ENCODE results near the gene RPL11. TPM values are rescaled to one million over a fixed set of nuclear protein-coding genes. Genes with fewer than 3 reads are reported as not detected.
A peak's percentile ranks its signal among the peaks of the same experiment; 100 is the strongest.
"Not testable (repeated sequence)": the region's sequence is repeated elsewhere in the genome, so short reads cannot be mapped to it uniquely, and the experiment has no call there.

The RPL11 gene
- 1,479 and 2,277 TPM in 2 replicates for total RNA-seq (2014; rRNA removed; shearing (Covaris generic); ENCODE audit: low replicate concordance)

- no peak within 1 kb of the TSS for H2AFZ ChIP-seq (ENCODE audit: low read length)
- 0 out of 2 replicates have a peak, but pooled peaks cover 3% of the 10 kb centered on the region for H3K9me3 ChIP-seq (ENCODE audit: low read length)
- H3K9ac ChIP-seq (ENCODE audit: low read length) = peak within 1 kb of the TSS; percentile 90
- H3K4me1 ChIP-seq (ENCODE audit: low read length) = peaks cover 26% of the 10 kb centered on the region
- peak within 1 kb of the TSS; percentile 87 for H3K27ac ChIP-seq (ENCODE audit: low read length)
- no peaks in the 10 kb centered on the region for H3K9me2 ChIP-seq (replicated peaks; ENCODE audit: insufficient read depth, low read length)
- H3K27me3 ChIP-seq (ENCODE audit: low read length) = no peaks in the 10 kb centered on the region
- DNase-seq = peak; percentile 98
- peaks cover 47% of the 10 kb centered on the region for H4K20me1 ChIP-seq (ENCODE audit: insufficient read depth, low read depth, low read length)
- peak within 1 kb of the TSS; percentile 83 for H3K4me2 ChIP-seq (ENCODE audit: low read depth, low read length, poor library complexity, severe bottlenecking)
- H3K36me3 ChIP-seq (ENCODE audit: insufficient read depth, low read length) = peaks cover 47% of the 10 kb centered on the region
- H3K4me3 ChIP-seq (ENCODE audit: low read length) = peak within 1 kb of the TSS; percentile 80
- H3K79me2 ChIP-seq (ENCODE audit: low read length) = peaks cover 51% of the 10 kb centered on the region
Measured at GRCh38 chr1:23691499-23692307, at the start of gene RPL11. Gene RPL11 (plus strand): TSS chr1:23691806. CDS start chr1:23691824, 18 bp downstream.

GRCh38 chr1:23643736-23644554 lies 47.7 kb upstream of the RPL11 start:
- Histone ChIP-seq H4K20me1 (ENCODE audit: insufficient read depth, low read depth, low read length) (no peaks in the 10 kb centered on the region), H3K27me3 (ENCODE audit: low read length) (no peaks in the 10 kb centered on the region), H3K4me2 (ENCODE audit: low read depth, low read length, poor library complexity, severe bottlenecking) (no peak overlapping the region), H3K9me3 (ENCODE audit: low read length) (no peaks in the 10 kb centered on the region), H3K4me3 (ENCODE audit: low read length) (no peak overlapping the region), H3K9ac (ENCODE audit: low read length) (no peak overlapping the region), H3K36me3 (ENCODE audit: insufficient read depth, low read length) (no peaks in the 10 kb centered on the region), H3K4me1 (ENCODE audit: low read length) (no peaks in the 10 kb centered on the region), H2AFZ (ENCODE audit: low read length) (no peak overlapping the region), H3K27ac (ENCODE audit: low read length) (no peak overlapping the region), H3K9me2 (replicated peaks; ENCODE audit: insufficient read depth, low read length) (no peaks in the 10 kb centered on the region), H3K79me2 (ENCODE audit: low read length) (no peaks in the 10 kb centered on the region)
- DNase-seq = peak; percentile 37

- no peaks in the 10 kb centered on the region for H3K79me2 ChIP-seq (ENCODE audit: low read length)
- no peak overlapping the region for H3K4me2 ChIP-seq (ENCODE audit: low read depth, low read length, poor library complexity, severe bottlenecking)
- no peak overlapping the region for H3K9ac ChIP-seq (ENCODE audit: low read length)
- no peaks in the 10 kb centered on the region for H3K4me1 ChIP-seq (ENCODE audit: low read length)
- H3K36me3 ChIP-seq (ENCODE audit: insufficient read depth, low read length) = no peaks in the 10 kb centered on the region
- no peak overlapping the region for H2AFZ ChIP-seq (ENCODE audit: low read length)
- no peak overlapping the region for H3K4me3 ChIP-seq (ENCODE audit: low read length)
- no peaks in the 10 kb centered on the region for H3K27me3 ChIP-seq (ENCODE audit: low read length)
- no peak overlapping the region for H3K27ac ChIP-seq (ENCODE audit: low read length)
- H3K9me2 ChIP-seq (replicated peaks; ENCODE audit: insufficient read depth, low read length) = no peaks in the 10 kb centered on the region
- peak; percentile 36 for DNase-seq
- no peaks in the 10 kb centered on the region for H3K9me3 ChIP-seq (ENCODE audit: low read length)
- no peaks in the 10 kb centered on the region for H4K20me1 ChIP-seq (ENCODE audit: insufficient read depth, low read depth, low read length)
Measured at GRCh38 chr1:23644555-23644866, 47.1 kb upstream of the RPL11 start.

DNA sequence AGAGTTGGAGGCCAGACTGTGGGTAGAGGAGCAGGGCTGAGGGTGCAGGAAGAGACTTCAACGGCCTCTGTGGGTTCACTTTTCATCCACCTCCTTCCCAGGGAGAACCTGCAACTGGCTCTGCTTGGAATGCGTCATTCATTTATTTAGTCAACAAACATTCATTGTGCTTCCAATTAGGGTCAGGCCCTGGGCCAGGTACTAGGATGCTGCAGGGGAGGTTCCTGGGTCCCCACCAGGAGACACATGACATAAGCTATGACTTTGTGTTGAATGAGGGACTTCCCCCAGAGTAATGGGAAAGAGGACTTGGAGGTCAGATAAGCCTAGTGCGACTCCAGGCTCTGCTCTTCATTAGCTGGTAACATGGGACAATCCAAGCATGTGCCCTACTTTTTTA lies 46.3 kb upstream of the RPL11 start:
- no peak overlapping the region for H2AFZ ChIP-seq (ENCODE audit: low read length)
- no peaks in the 10 kb centered on the region for H3K4me1 ChIP-seq (ENCODE audit: low read length)
- H3K36me3 ChIP-seq (ENCODE audit: insufficient read depth, low read length) = no peaks in the 10 kb centered on the region
- no peaks in the 10 kb centered on the region for H3K9me3 ChIP-seq (ENCODE audit: low read length)
- no peaks in the 10 kb centered on the region for H3K27me3 ChIP-seq (ENCODE audit: low read length)
- no peak overlapping the region for H3K4me3 ChIP-seq (ENCODE audit: low read length)
- no peaks in the 10 kb centered on the region for H4K20me1 ChIP-seq (ENCODE audit: insufficient read depth, low read depth, low read length)
- H3K9ac ChIP-seq (ENCODE audit: low read length) = no peak overlapping the region
- no peak overlapping the region for H3K4me2 ChIP-seq (ENCODE audit: low read depth, low read length, poor library complexity, severe bottlenecking)
- peak; percentile 27 for DNase-seq
- no peak overlapping the region for H3K27ac ChIP-seq (ENCODE audit: low read length)
- no peaks in the 10 kb centered on the region for H3K79me2 ChIP-seq (ENCODE audit: low read length)
- no peaks in the 10 kb centered on the region for H3K9me2 ChIP-seq (replicated peaks; ENCODE audit: insufficient read depth, low read length)

- DNase-seq = peak; percentile 39
- H3K4me1 ChIP-seq (ENCODE audit: low read length) = no peaks in the 10 kb centered on the region
- H3K36me3 ChIP-seq (ENCODE audit: insufficient read depth, low read length) = no peaks in the 10 kb centered on the region
- H3K79me2 ChIP-seq (ENCODE audit: low read length) = no peaks in the 10 kb centered on the region
- no peak overlapping the region for H2AFZ ChIP-seq (ENCODE audit: low read length)
- H3K4me3 ChIP-seq (ENCODE audit: low read length) = no peak overlapping the region
- H3K27me3 ChIP-seq (ENCODE audit: low read length) = no peaks in the 10 kb centered on the region
- no peaks in the 10 kb centered on the region for H3K9me3 ChIP-seq (ENCODE audit: low read length)
- H3K4me2 ChIP-seq (ENCODE audit: low read depth, low read length, poor library complexity, severe bottlenecking) = no peak overlapping the region
- H3K9me2 ChIP-seq (replicated peaks; ENCODE audit: insufficient read depth, low read length) = no peaks in the 10 kb centered on the region
- H3K9ac ChIP-seq (ENCODE audit: low read length) = no peak overlapping the region
- no peaks in the 10 kb centered on the region for H4K20me1 ChIP-seq (ENCODE audit: insufficient read depth, low read depth, low read length)
- H3K27ac ChIP-seq (ENCODE audit: low read length) = no peak overlapping the region
Measured at GRCh38 chr1:23646091-23646490, 45.5 kb upstream of the RPL11 start.

DNA sequence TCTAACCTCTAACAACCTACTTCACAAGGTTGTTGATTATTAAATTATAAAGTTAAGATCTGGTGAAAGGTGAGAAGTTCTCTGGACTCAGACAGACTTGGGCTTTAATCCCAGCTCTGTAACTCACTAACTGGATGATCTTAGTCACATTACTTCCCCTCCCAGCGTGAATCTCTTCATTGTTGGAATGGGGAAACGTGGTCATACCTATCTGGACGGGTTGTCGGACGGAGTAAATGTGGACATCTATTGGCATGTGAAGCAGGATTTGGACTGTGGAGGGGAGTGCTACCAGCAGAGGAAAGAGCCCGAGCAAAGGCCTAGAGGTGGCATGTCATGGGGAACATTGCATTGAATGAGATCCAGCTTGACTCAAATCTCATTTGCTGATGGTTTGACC lies 45.1 kb upstream of the RPL11 start:
- H3K36me3 ChIP-seq (ENCODE audit: insufficient read depth, low read length) = no peaks in the 10 kb centered on the region
- no peak overlapping the region for H2AFZ ChIP-seq (ENCODE audit: low read length)
- no peaks in the 10 kb centered on the region for H4K20me1 ChIP-seq (ENCODE audit: insufficient read depth, low read depth, low read length)
- no peaks in the 10 kb centered on the region for H3K79me2 ChIP-seq (ENCODE audit: low read length)
- H3K4me3 ChIP-seq (ENCODE audit: low read length) = no peak overlapping the region
- no peak overlapping the region for H3K9ac ChIP-seq (ENCODE audit: low read length)
- H3K27me3 ChIP-seq (ENCODE audit: low read length) = no peaks in the 10 kb centered on the region
- no peaks in the 10 kb centered on the region for H3K9me3 ChIP-seq (ENCODE audit: low read length)
- no peak overlapping the region for H3K27ac ChIP-seq (ENCODE audit: low read length)
- no peaks in the 10 kb centered on the region for H3K4me1 ChIP-seq (ENCODE audit: low read length)
- no peaks in the 10 kb centered on the region for H3K9me2 ChIP-seq (replicated peaks; ENCODE audit: insufficient read depth, low read length)
- H3K4me2 ChIP-seq (ENCODE audit: low read depth, low read length, poor library complexity, severe bottlenecking) = no peak overlapping the region
- DNase-seq = peak; percentile 37

GRCh38 chr1:23648576-23648975 lies 43.0 kb upstream of the RPL11 start:
- H3K9me2 ChIP-seq (replicated peaks; ENCODE audit: insufficient read depth, low read length) = no peaks in the 10 kb centered on the region
- H3K36me3 ChIP-seq (ENCODE audit: insufficient read depth, low read length) = no peaks in the 10 kb centered on the region
- H3K4me2 ChIP-seq (ENCODE audit: low read depth, low read length, poor library complexity, severe bottlenecking) = no peak overlapping the region
- H3K79me2 ChIP-seq (ENCODE audit: low read length) = no peaks in the 10 kb centered on the region
- H3K27me3 ChIP-seq (ENCODE audit: low read length) = no peaks in the 10 kb centered on the region
- no peaks in the 10 kb centered on the region for H3K9me3 ChIP-seq (ENCODE audit: low read length)
- no peaks in the 10 kb centered on the region for H4K20me1 ChIP-seq (ENCODE audit: insufficient read depth, low read depth, low read length)
- H3K9ac ChIP-seq (ENCODE audit: low read length) = no peak overlapping the region
- no peak overlapping the region for H3K27ac ChIP-seq (ENCODE audit: low read length)
- H3K4me3 ChIP-seq (ENCODE audit: low read length) = no peak overlapping the region
- peak; percentile 22 for DNase-seq
- no peak overlapping the region for H2AFZ ChIP-seq (ENCODE audit: low read length)
- H3K4me1 ChIP-seq (ENCODE audit: low read length) = no peaks in the 10 kb centered on the region

DNA sequence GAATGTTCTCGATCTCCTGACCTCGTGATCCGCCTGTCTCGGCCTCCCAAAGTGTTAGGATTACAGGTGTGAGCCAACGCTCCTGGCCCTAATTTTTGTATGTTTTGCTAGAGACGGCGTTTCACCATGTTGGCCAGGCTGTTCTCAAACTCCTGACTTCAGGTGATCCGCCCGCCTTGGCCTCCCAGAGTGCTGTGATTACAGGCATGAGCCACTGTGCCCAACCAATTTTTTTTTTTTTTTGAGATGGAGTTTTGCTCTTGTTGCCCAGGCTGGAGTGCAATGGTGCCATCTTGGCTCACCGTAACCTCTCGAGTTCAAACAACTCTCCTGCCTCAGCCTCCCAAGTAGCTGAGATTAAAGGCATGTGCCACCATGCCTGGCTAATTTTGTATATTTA lies 42.4 kb upstream of the RPL11 start:
- H3K27me3 ChIP-seq (ENCODE audit: low read length); H3K4me1 ChIP-seq (ENCODE audit: low read length); H3K4me2 ChIP-seq (ENCODE audit: low read depth, low read length, poor library complexity, severe bottlenecking); H4K20me1 ChIP-seq (ENCODE audit: insufficient read depth, low read depth, low read length); H3K9me2 ChIP-seq (replicated peaks; ENCODE audit: insufficient read depth, low read length); DNase-seq; H3K79me2 ChIP-seq (ENCODE audit: low read length); H3K27ac ChIP-seq (ENCODE audit: low read length); H3K4me3 ChIP-seq (ENCODE audit: low read length); H3K36me3 ChIP-seq (ENCODE audit: insufficient read depth, low read length); H3K9me3 ChIP-seq (ENCODE audit: low read length); H2AFZ ChIP-seq (ENCODE audit: low read length); H3K9ac ChIP-seq (ENCODE audit: low read length): not testable (repeated sequence)

Measured in Karpas-422 (cell line).